ENCODE results near the gene SLC30A10. TPM values are rescaled to one million over a fixed set of nuclear protein-coding genes. Genes with fewer than 3 reads are reported as not detected.

SLC30A10 gene
- total and polyA plus RNA-seq, 2 of the 13 experiments (the other 11 are each of a cell fraction or from before 2014, with no cell fraction given) = 20.9 to 30.2 TPM

GRCh38 chr1:219883400-219884332, 44.7 kb downstream of the SLC30A10 start (continued):
- TF ChIP-seq TFDP2 (CRISPR knock-in tag; IDR thresholded peaks at IDR 0.05) (0 out of 2 replicates have a peak, but pooled peaks have one; percentile 18), IKZF5 (CRISPR knock-in tag; IDR thresholded peaks at IDR 0.05) (peak; percentile 68; the same call in 1 of the 2 replicates), ZNF180 (CRISPR knock-in tag; IDR thresholded peaks at IDR 0.05; ENCODE audit: borderline replicate concordance, low read depth) (no peak), MEF2D (CRISPR knock-in tag; IDR thresholded peaks at IDR 0.05) (peak; percentile 49; the same call in 1 of the 2 replicates), E2F5 (CRISPR knock-in tag; conservative IDR thresholded peaks at IDR 0.05) (no peak), ISX (CRISPR knock-in tag; conservative IDR thresholded peaks at IDR 0.05) (0 out of 2 replicates have a peak, but pooled peaks have one; percentile 33), SKIL (CRISPR knock-in tag; IDR thresholded peaks at IDR 0.05; ENCODE audit: borderline replicate concordance) (peak; percentile 67; the same call in 1 of the 2 replicates), ZBTB25 (CRISPR knock-in tag; IDR thresholded peaks at IDR 0.05) (peak; percentile 45; the same call in 1 of the 2 replicates), IRX3 (CRISPR knock-in tag; IDR thresholded peaks at IDR 0.05; ENCODE audit: borderline replicate concordance, low read depth) (no peak), ZFP82 (CRISPR knock-in tag; IDR thresholded peaks at IDR 0.05; ENCODE audit: borderline replicate concordance) (peak; percentile 79; the same call in 1 of the 2 replicates), ELF3 (CRISPR knock-in tag; IDR thresholded peaks at IDR 0.05) (no peak; the same call in none of the 2 replicates), KAT7 (CRISPR knock-in tag; IDR thresholded peaks at IDR 0.05; ENCODE audit: borderline replicate concordance) (peak; percentile 14; the same call in 1 of the 2 replicates), NR2C2 (CRISPR knock-in tag; IDR thresholded peaks at IDR 0.05; ENCODE audit: borderline replicate concordance) (peak; percentile 84), SNAPC4 (CRISPR knock-in tag; IDR thresholded peaks at IDR 0.05) (no peak), MBNL3 (CRISPR knock-in tag; conservative IDR thresholded peaks at IDR 0.05) (no peak)
